Activated gamma-delta T cell treated with anti-CD3 and anti-CD28 coated beads, Interleukin-2, amount 50 U/mL, for 16 hours (primary cell): ENCODE results near the gene SLBP.

Experiments used
- DNase-seq: peaks from one replicate; pipeline ENCODE4 v3.0.0-alpha.2; 2020; ENCODE audit warnings: low read depth

Gene SLBP

DNA sequence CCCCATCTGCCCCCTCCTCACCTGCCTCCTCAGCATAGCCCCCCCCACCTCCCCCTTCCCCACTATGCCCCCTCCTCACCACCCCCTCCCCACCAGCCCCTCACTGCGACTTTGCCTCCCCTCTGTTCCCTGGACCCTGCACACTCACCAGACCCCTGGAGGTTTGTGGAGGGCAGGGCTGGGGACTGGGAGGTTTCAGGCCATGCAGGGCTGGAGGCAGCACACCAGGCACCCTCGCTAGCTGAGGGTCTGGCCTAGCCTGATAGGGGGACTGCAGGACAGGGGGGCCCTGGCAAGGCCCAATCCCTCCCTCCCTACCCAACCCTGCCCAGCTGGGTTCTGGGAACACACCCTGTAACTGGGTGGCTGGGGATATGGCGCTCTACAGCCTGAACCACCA, 37.3 kb upstream of the SLBP start:
- DNase-seq = no peak

- peak; percentile 66 for DNase-seq
Measured at GRCh38 chr4:1748465-1748995, 36.4 kb upstream of the SLBP start.

DNA sequence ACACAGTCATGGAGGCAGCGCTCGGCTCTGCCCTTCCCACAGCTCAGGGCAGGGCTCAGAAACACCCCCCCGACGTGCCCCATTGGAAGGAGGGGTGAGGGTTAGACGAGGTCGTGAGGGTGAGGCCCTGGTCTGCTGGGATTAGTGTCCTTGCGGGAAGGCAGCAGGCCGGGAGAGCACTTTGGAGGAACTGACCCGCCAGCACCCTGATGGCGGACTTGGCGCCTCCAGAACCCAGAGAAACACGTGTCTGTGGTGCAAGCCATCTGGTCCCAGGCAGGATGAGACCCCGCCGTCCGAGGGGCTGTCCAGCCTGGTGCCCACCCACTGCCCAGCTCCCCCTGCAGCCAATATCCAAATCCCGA, 35.5 kb upstream of the SLBP start:
- DNase-seq = no peak

- DNase-seq = no peak
Measured at GRCh38 chr4:1746919-1747602, 34.9 kb upstream of the SLBP start.

- DNase-seq = peak; percentile 76
Measured at GRCh38 chr4:1746265-1746691, 34.2 kb upstream of the SLBP start.

- no peak for DNase-seq
Measured at GRCh38 chr4:1745697-1746096, 33.6 kb upstream of the SLBP start.

- no peak for DNase-seq
Measured at GRCh38 chr4:1745165-1745564, 33.0 kb upstream of the SLBP start.

DNA sequence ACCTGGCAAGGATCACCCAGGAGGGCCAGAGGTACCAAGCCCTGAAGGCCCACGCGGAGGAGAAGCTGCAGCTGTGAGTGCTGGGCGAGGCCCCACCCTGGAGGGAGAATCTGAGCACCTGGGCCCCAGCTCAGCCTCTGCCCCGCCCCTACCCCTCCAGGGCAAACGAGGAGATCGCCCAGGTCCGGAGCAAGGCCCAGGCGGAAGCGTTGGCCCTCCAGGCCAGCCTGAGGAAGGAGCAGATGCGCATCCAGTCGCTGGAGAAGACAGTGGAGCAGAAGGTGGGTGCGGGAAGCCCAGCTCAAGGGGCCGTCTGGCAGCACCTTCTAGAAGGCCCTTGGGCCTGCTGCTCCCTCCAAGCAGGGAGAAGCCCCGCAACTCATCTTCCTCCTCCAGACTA, 32.4 kb upstream of the SLBP start:
- DNase-seq = no peak

- no peak for DNase-seq
Measured at GRCh38 chr4:1743975-1744374, 31.9 kb upstream of the SLBP start.

GRCh38 chr4:1743551-1743950, 31.4 kb upstream of the SLBP start:
- DNase-seq = no peak

- DNase-seq = no peak
Measured at GRCh38 chr4:1741208-1741607, 29.1 kb upstream of the SLBP start.

GRCh38 chr4:1740021-1740545, 28.0 kb upstream of the SLBP start:
- no peak for DNase-seq

DNA sequence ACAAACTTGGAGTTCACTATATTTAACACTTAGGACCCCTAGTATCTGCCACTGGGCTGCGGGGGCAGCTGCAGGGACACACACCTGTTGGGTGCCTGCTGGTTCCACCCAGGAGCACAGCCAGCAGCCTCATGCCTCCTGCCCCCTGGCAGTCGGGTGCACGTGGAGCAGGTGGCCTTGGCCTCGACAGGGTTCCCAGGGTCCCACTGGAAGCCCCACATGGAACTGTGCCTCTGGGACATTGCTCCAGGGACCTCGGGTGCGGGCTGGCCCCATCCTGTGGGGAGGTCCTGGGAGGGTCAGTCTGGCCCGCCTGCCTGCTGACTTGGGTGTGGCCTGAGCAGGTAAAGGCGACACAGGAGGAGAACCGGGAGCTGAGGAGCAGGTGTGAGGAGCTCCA, 27.2 kb upstream of the SLBP start:
- DNase-seq = no peak

- DNase-seq = no peak
Measured at GRCh38 chr4:1738410-1738809, 26.3 kb upstream of the SLBP start.

DNA sequence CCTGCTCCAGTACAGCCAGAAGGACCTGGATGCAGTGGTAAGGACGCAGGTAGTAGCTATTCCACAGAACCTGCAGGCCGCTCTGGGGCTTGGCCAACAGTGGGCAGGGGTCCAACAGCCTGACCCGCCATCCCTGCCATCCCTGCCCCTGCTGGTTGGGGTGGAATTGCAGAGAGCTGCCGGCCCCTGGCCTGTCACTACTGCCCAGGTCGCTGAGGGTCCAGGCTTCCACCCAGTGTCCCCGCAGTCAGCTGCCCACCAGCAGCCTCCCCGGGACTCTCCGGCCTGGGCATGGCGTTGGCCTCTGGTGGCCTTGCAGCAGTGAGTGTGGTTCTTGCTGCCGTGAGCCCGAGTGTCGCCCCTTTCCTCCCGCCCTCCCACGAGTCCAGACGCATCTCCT, 25.5 kb upstream of the SLBP start:
- no peak for DNase-seq

DNA sequence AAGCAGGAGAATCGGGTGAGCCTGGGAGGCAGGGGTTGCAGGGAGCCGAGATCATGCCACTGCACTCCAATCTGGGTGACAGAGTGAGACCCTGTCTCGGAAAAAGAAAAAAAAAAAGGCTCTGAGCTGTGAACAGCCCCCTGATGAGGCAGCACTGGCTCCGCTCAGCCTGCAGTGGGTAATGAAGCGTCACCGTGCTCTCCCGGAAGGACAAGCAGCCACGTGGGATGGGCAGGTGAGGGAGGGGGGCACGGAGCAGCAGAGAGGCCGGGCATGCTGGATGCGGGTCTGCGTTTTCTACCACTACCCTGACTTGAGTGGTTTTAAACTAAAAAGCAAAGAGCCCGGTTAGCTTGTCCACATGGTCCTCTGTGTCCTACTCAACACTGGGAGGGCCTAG, 24.7 kb upstream of the SLBP start:
- no peak for DNase-seq

DNA sequence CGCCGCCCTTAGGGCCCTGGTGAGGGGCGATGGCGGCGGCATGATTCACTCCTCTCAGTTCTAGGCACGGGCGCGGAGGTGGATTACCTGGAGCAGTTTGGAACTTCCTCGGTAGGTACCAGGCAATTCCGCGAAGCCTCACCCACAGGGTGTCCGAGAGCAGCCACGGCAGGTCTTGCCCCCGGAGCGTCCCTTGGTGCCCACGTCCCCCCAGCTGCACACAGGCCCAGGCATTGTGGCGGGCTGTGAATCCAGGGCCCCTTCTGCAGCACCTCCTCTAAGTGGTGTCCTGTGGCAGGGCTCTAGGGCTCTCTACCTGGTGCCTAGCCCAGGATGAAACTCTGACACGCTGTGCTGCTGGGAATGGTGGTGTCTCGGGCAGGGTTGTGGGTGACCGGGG, 23.1 kb upstream of the SLBP start:
- DNase-seq = no peak

DNA sequence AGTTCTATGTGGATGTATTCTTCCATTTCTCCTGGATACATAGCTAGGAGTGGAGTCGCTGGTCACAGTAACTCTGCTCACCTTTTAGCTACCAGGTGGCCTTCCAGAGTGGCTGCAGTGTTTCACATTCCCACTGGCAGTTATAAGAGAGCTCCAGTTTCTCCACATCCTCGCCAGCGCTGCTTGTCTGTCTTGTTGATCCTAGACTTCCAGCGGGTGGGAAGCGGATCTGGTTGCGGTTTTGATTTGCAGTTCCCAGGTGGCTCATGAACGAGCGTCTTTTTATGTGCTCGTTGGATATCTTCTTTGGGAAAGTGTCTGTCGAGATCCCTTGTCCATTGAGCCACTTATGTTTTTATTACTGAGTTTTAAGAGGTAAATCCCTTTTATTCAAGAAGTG, 20.8 kb upstream of the SLBP start:
- no peak for DNase-seq

GRCh38 chr4:1731180-1731579, 19.1 kb upstream of the SLBP start:
- no peak for DNase-seq

DNA sequence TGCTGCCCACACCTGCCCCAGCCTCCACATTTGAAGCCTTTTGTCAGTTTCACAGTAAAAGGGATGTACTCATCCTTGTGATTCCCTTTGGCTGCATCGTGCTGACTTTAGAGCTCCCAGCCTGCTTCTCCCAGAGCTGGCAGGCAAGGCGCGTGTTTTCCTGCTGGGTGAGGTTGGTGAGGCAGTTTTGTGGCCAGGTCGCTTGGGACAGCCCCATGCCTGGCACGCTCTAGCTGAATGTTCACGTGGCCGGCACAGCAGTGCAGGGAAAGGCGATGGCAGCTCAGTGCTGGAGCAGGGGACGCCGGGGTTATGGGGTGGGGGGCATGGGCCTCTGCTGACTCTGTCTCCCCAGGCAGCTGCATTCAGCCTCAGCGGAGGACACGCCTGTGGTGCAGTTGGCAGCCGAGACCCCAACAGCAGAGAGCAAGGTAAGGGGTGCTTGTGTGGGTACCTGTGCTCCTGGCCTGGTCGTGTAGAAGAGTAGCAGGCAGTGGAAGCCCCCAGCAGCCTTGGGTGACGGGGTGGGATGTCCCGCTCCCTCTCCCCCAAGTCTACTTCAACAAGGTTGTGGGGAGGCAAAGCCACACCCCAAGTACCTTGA, 18.5 kb upstream of the SLBP start:
- no peak for DNase-seq

DNA sequence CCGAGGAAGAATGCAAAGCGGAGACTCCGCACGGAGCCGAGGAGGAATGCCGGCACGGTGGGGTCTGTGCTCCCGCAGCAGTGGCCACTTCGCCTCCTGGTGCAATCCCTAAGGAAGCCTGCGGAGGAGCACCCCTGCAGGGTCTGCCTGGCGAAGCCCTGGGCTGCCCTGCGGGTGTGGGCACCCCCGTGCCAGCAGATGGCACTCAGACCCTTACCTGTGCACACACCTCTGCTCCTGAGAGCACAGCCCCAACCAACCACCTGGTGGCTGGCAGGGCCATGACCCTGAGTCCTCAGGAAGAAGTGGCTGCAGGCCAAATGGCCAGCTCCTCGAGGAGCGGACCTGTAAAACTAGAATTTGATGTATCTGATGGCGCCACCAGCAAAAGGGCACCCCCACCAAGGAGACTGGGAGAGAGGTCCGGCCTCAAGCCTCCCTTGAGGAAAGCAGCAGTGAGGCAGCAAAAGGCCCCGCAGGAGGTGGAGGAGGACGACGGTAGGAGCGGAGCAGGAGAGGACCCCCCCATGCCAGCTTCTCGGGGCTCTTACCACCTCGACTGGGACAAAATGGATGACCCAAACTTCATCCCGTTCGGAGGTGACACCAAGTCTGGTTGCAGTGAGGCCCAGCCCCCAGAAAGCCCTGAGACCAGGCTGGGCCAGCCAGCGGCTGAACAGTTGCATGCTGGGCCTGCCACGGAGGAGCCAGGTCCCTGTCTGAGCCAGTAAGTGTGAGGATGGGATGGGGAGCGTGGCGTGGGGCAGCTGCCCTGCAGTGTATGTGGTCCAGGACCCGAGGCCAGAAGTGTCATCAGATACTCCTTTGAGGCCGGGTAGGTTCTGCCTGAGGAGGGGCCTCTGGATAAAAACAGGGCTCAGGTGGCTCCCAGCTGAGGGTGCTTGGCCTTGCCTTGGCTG, 16.2 kb upstream of the SLBP start:
- no peak for DNase-seq

DNA sequence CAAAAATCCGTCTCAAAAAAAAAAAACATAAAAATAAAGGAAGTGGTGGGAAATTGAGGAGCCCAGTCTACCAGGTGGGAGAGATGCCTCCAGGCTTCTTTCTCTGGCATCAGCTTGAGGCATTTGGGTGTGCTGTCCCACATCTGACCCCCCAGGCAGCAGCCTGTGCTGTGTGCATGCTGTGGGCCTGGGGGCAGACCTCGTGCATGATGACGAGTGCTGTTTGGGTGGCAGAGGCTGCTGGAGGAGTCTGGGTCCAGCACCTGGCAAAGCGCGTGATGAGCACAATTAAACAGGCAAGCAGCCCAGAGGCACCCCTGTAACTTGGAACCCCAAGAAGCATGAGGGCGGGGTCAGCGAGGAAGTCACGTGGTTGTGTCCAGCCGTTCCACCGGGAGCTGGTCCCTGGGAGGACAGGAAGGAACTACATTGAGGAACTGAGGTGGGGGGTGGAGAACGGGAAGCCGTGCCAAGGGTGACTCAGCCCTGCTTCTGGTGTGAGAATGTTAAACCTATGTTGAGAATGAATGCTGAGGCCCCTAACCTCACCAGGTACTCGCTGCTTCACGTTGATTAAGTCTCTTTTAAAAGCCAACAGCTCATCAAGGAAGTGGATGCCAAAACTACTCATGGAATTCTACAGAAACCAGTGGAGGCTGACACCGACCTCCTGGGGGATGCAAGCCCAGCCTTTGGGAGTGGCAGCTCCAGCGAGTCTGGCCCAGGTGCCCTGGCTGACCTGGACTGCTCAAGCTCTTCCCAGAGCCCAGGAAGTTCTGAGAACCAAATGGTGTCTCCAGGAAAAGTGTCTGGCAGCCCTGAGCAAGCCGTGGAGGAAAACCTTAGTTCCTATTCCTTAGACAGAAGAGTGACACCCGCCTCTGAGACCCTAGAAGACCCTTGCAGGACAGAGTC, 15.3 kb upstream of the SLBP start:
- DNase-seq = no peak
